Stimulated activated naive CD8-positive, alpha-beta T cell treated with anti-CD3 and anti-CD28 coated beads, Interleukin-15, Interleukin-2, amounts not matched to agents 100 U/mL and 50 U/mL, for 24 hours (primary cell): ENCODE data around the gene SFRP5.

Experiments
- ATAC-seq: fragments of 150-1000 bp; cut with Tn5 transposase; one replicate; pipeline ENCODE4 v1.10.0; 2021
- DNase-seq: peaks from one replicate; pipeline ENCODE4 v3.0.0; 2021

The SFRP5 gene

GRCh38 chr10:97771913-97772823 lies at the start of gene SFRP5:
TSS of gene SFRP5 (minus strand) at chr10:97771999. CDS start at chr10:97771833, 166 bp downstream.
- no peak for DNase-seq
- ATAC-seq: no peak

- DNase-seq (no peak), ATAC-seq (no peak)
Measured at GRCh38 chr10:97820096-97820704, 48.4 kb upstream of the SFRP5 start.

- no peak for ATAC-seq
- no peak for DNase-seq
Measured at GRCh38 chr10:97818572-97818971, 46.8 kb upstream of the SFRP5 start.

GRCh38 chr10:97816609-97817008 lies 44.8 kb upstream of the SFRP5 start:
- ATAC-seq (no peak), DNase-seq (no peak)

GRCh38 chr10:97814996-97815395 lies 43.2 kb upstream of the SFRP5 start:
- no peak for DNase-seq
- ATAC-seq: no peak

GRCh38 chr10:97813311-97813710 lies 41.5 kb upstream of the SFRP5 start:
- no peak for DNase-seq
- ATAC-seq: no peak

GRCh38 chr10:97812696-97813095 lies 40.9 kb upstream of the SFRP5 start:
- ATAC-seq (no peak), DNase-seq (no peak)

GRCh38 chr10:97811958-97812357 lies 40.2 kb upstream of the SFRP5 start:
- ATAC-seq (no peak), DNase-seq (no peak)

GRCh38 chr10:97810446-97810845 lies 38.6 kb upstream of the SFRP5 start:
- no peak for DNase-seq
- no peak for ATAC-seq

GRCh38 chr10:97805949-97806348 lies 34.1 kb upstream of the SFRP5 start:
- DNase-seq (no peak), ATAC-seq (no peak)

GRCh38 chr10:97805096-97805884 lies 33.5 kb upstream of the SFRP5 start:
- no peak for DNase-seq
- no peak for ATAC-seq

- ATAC-seq: no peak
- no peak for DNase-seq
Measured at GRCh38 chr10:97801422-97801821, 29.6 kb upstream of the SFRP5 start.

- ATAC-seq (no peak), DNase-seq (no peak)
Measured at GRCh38 chr10:97800474-97800873, 28.7 kb upstream of the SFRP5 start.

- ATAC-seq (peak; percentile 23), DNase-seq (no peak)
Measured at GRCh38 chr10:97798958-97799610, 27.3 kb upstream of the SFRP5 start.

- peak; percentile 45 for ATAC-seq
- no peak for DNase-seq
Measured at GRCh38 chr10:97796651-97797050, 24.9 kb upstream of the SFRP5 start.

GRCh38 chr10:97795886-97796285 lies 24.1 kb upstream of the SFRP5 start:
- no peak for ATAC-seq
- DNase-seq: no peak

GRCh38 chr10:97791824-97792721 lies 20.3 kb upstream of the SFRP5 start:
- ATAC-seq: peak; percentile 50
- peak; percentile 80 for DNase-seq

- DNase-seq (no peak), ATAC-seq (no peak)
Measured at GRCh38 chr10:97789770-97790397, 18.1 kb upstream of the SFRP5 start.

- no peak for ATAC-seq
- DNase-seq: no peak
Measured at GRCh38 chr10:97788552-97789442, 17.0 kb upstream of the SFRP5 start.

- ATAC-seq: no peak
- no peak for DNase-seq
Measured at GRCh38 chr10:97785731-97786130, 13.9 kb upstream of the SFRP5 start.
